ENCODE measurements around the gene TMTC4.

- TF ChIP-seq, protein P1, sequence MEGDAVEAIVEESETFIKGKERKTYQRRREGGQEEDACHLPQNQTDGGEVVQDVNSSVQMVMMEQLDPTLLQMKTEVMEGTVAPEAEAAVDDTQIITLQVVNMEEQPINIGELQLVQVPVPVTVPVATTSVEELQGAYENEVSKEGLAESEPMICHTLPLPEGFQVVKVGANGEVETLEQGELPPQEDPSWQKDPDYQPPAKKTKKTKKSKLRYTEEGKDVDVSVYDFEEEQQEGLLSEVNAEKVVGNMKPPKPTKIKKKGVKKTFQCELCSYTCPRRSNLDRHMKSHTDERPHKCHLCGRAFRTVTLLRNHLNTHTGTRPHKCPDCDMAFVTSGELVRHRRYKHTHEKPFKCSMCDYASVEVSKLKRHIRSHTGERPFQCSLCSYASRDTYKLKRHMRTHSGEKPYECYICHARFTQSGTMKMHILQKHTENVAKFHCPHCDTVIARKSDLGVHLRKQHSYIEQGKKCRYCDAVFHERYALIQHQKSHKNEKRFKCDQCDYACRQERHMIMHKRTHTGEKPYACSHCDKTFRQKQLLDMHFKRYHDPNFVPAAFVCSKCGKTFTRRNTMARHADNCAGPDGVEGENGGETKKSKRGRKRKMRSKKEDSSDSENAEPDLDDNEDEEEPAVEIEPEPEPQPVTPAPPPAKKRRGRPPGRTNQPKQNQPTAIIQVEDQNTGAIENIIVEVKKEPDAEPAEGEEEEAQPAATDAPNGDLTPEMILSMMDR (IDR thresholded peaks at IDR 0.05; ENCODE audit: low read depth, low read length) = no peak
- peak; percentile 79 for TF ChIP-seq MAX (IDR thresholded peaks at IDR 0.05; ENCODE audit: low read depth, low read length)
- TF ChIP-seq POLR2A (IDR thresholded peaks at IDR 0.05; ENCODE audit: extremely low read depth, insufficient read length) = peak; percentile 71
Measured at GRCh38 chr13:100673713-100674571, 653 bp downstream of the TMTC4 start.

All from NB4 (cell line).